BJ (cell line): ENCODE measurements around the gene TRIP6. TPM values are rescaled to one million over a fixed set of nuclear protein-coding genes. Genes with fewer than 3 reads are reported as not detected.
A peak's percentile ranks its signal among the peaks of the same experiment; 100 is the strongest.

Experiments
- CTCF ChIA-PET: fragments of 350-600 bp; formaldehyde crosslinking; extraction: SDS; loops from one replicate; lab custom pipeline; 2021; ENCODE audit warnings: antibody characterized with exemption, inconsistent platforms; lab: Yijun Ruan, JAX
- POLR2A ChIA-PET: fragments of 300-600 bp; sonication (Branson Sonifier 250); formaldehyde crosslinking; extraction: SDS; loops from one replicate; lab custom pipeline; 2021; ENCODE audit warnings: antibody characterized with exemption; lab: Charles Lee
- DNase-seq: peaks from one replicate; pipeline ENCODE4 v3.0.0-alpha.2; 2011; ENCODE audit warnings: low read depth
- H3K27me3 ChIP-seq: 2 replicates; pipeline ENCODE4 v1.6.0; 2011; ENCODE audit warnings: low read length; ENCODE audit not compliant: control insufficient read depth, insufficient read depth
- H3K36me3 ChIP-seq: 2 replicates; pipeline ENCODE4 v1.5.1; 2011; ENCODE audit warnings: low read length; ENCODE audit not compliant: control insufficient read depth, insufficient read depth
- H3K4me3 ChIP-seq: 2 replicates; pipeline ENCODE4 v1.5.1; 2011; ENCODE audit warnings: low read depth, mild to moderate bottlenecking, control low read depth, low read length
- CTCF ChIP-seq: IDR thresholded peaks from 2 replicates; pipeline ENCODE4 v1.5.1; 2011; ENCODE audit warnings: low read depth, mild to moderate bottlenecking, control low read depth, inconsistent platforms, low read length, moderate library complexity; ENCODE audit not compliant: insufficient read depth
- polyA minus RNA-seq: library from RNA; depleted of rRNA, polyadenylated mRNA; stranded (reverse); fragments of >200 nt; gene quantifications from 2 replicates; pipeline ENCODE4 v1.2.3, GENCODE V29; 2011; rRNA and poly(A)+ RNA removed
- polyA plus RNA-seq: library from polyadenylated mRNA; depleted of rRNA; stranded (reverse); fragments of >200 nt; gene quantifications from 2 replicates; pipeline ENCODE4 v1.2.3, GENCODE V29; 2011; rRNA removed

TRIP6 gene
- polyA plus RNA-seq (70.3 and 105 TPM in 2 replicates), polyA minus RNA-seq (31.9 and 48.3 TPM in 2 replicates)

- ChIA-PET POLR2A (interaction anchor here (0.5 to 0.8 kb wide), 2 partner anchors 23 to 24 kb away, joined by 3 to 6 read pairs; partner anchors contain the start of gene UFSP1), CTCF (interaction anchor here (0.8 to 2.0 kb wide), 3 partner anchors 15 to 162 kb away, joined by 3 to 5 read pairs (median 3); partner anchors contain the start of genes POP7 and SLC12A9)
- H3K27me3 ChIP-seq, result no peaks in the 10 kb centered on the region
- peaks cover 24% of the 10 kb centered on the region for H3K36me3 ChIP-seq
- H3K4me3 ChIP-seq, result peak within 1 kb of the TSS; percentile 100
- peak; percentile 65 for DNase-seq
- TF ChIP-seq CTCF, result no peak
These were observed at the start of gene TRIP6 for GRCh38 chr7:100867040-100867775. Gene TRIP6, plus strand, starts transcription at chr7:100867387. Its CDS starts 111 bp downstream, at chr7:100867498.

GRCh38 chr7:100818366-100818765 lies 48.8 kb upstream of the TRIP6 start:
- Histone ChIP-seq H3K4me3 (no peak overlapping the region), H3K27me3 (no peaks in the 10 kb centered on the region), H3K36me3 (peaks cover 33% of the 10 kb centered on the region)
- no peak for DNase-seq
- CTCF ChIA-PET, result interaction anchor here (0.6 to 1.3 kb wide), 4 partner anchors 9 to 34 kb away, joined by 3 to 8 read pairs (median 4); partner anchors contain the start of genes EPHB4 and SLC12A9
- POLR2A ChIA-PET, result no interaction called here
- no peak for TF ChIP-seq CTCF

GRCh38 chr7:100818825-100819224 lies 48.4 kb upstream of the TRIP6 start:
- Histone ChIP-seq H3K4me3 (no peak overlapping the region), H3K36me3 (peaks cover 34% of the 10 kb centered on the region), H3K27me3 (no peaks in the 10 kb centered on the region)
- ChIA-PET POLR2A (no interaction called here), CTCF (interaction anchor here (1.0 to 1.3 kb wide), 2 partner anchors 9 to 33 kb away, joined by 3 to 8 read pairs; partner anchors contain the start of genes EPHB4 and SLC12A9)
- no peak for DNase-seq
- no peak for TF ChIP-seq CTCF

GRCh38 chr7:100819586-100819985 lies 47.6 kb upstream of the TRIP6 start:
- ChIA-PET POLR2A (no interaction called here), CTCF (interaction anchor here (1.0 kb wide), 1 partner anchor 8 kb away, joined by 3 read pairs; the partner anchor contains the start of gene EPHB4)
- Histone ChIP-seq H3K27me3 (no peaks in the 10 kb centered on the region), H3K36me3 (peaks cover 34% of the 10 kb centered on the region), H3K4me3 (no peak overlapping the region)
- TF ChIP-seq CTCF, result no peak
- no peak for DNase-seq
